Esophagus squamous epithelium (tissue), 5 donors: ENCODE data around the gene DUSP8. TPM values are rescaled to one million over a fixed set of nuclear protein-coding genes. Genes with fewer than 3 reads are reported as not detected.

Experiments
- DNase-seq: peaks from one replicate; lab custom pipeline; 2025; lab: John Stamatoyannopoulos, UW
- H3K27ac ChIP-seq, 4 donors: fragments of 200-600 bp; sonication (generic); one replicate each; pipeline ENCODE4 v1.5.1; 2016 to 2019; ENCODE audit warnings: mild to moderate bottlenecking in 1 of 4
- H3K27me3 ChIP-seq, 4 donors: fragments of 200-600 bp; sonication (generic); 1 replicate in 3 of 4; 2 replicates in 1 of 4; pipeline versions ENCODE4 v1.5.1 to v1.6.0; 2017 to 2021; ENCODE audit warnings: antibody characterized with exemption in 1 of 4
- H3K36me3 ChIP-seq, 3 donors: fragments of 200-600 bp; sonication (generic); one replicate each; pipeline ENCODE4 v1.5.1; 2016 to 2019
- H3K4me1 ChIP-seq, 3 donors: fragments of 200-600 bp; sonication (generic); one replicate each; pipeline ENCODE4 v1.5.1; 2017 to 2019
- H3K4me3 ChIP-seq, 4 donors: fragments of 200-600 bp; sonication (generic); 1 replicate in 3 of 4; 2 replicates in 1 of 4; pipeline ENCODE4 v1.5.1; 2016 to 2019; ENCODE audit warnings: mild to moderate bottlenecking in 2 of 4, moderate library complexity in 1 of 4
- H3K9me3 ChIP-seq, 3 donors: fragments of 200-600 bp; sonication (generic); one replicate each; pipeline ENCODE4 v1.5.1; 2016 to 2019
- POLR2A ChIP-seq, 4 donors: fragments of 450-650 bp; IDR thresholded peaks; one replicate each; pipeline ENCODE4 v1.6.1; 2017; ENCODE audit warnings: antibody characterized with exemption in 4 of 4, mild to moderate bottlenecking in 4 of 4, moderate library complexity in 3 of 4
- WGBS, 2 donors: methylation state at CpG; one replicate each; pipeline ENCODE4 v1.1.5; 2018; 5-methylcytosine and 5-hydroxymethylcytosine counted together
- intact Hi-C: fragments of 100-400 bp; cut with DNase I; formaldehyde crosslinking; loops from one replicate; pipeline ENCODE4 v1.15.0; 2022
- total RNA-seq, 4 donors: library from RNA; depleted of rRNA; stranded (reverse); fragments of >200 nt; gene quantifications; one replicate each; pipeline ENCODE4 v1.1.0, GENCODE V29; 2016
- TF ChIP-seq, protein P1 (sequence below), 6 experiments: fragments of 450-650 bp in 4 of 6; fragments of 200-600 bp in 2 of 6; sonication (generic) in 2 of 6; IDR thresholded peaks; one replicate each; pipeline ENCODE4 v1.5.1; 2016 to 2019; ENCODE audit warnings: antibody characterized with exemption in 6 of 6, mild to moderate bottlenecking in 4 of 6, moderate library complexity in 4 of 6
- donor health status: DM: yes; HTN: yes; CAD: no.

Gene DUSP8
- total RNA-seq, 4 donors from 2014 or later, result 0.12 to 1.3 (median 0.64) TPM

DNA sequence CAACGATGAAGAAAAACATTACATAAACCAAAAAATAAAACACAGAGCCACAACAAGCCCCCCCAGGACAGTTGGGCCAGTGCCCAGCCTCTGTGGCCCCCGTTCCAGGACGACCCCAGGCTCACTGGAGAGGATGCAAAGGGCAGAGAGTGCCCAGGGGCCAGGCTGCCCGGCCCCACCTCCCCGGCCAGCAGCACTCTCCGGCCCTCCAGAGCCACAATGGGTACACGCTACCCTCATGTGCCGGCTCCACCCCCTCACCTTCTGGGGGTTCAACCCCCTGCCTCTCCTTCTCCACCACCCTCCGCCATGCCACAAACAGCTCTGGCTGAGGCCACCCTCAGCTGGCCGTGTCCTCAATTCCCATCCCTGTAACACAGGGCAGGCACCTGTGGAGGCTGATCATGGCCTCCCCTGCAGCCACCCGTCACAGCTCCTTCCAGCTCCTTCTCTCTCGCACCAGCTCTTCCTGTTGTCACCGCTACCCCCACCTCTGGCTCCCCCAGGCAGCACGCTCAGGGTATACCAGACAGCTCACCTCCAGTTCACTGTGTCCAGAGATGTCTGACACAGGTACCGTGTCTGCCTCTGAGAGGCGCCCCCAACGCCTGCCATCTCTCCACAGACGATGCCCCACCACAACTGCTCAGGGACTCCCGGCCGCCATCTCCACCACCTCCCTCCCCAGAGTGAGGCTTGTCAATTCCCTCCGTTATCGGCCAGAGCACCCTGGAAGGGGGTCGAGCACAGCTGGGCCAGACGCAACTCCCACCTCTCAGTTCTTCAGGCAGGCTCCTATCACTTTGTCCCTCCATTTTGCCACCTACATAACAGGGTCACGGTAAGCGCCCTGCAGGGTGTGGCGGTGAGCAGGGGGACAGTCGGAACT, 54.7 kb downstream of the DUSP8 start:
- no peak for DNase-seq
- H3K27me3 ChIP-seq, result no peaks in the 10 kb centered on the region
- intact Hi-C loops, result loop anchor here (10.0 kb wide), 1 partner anchor 313 kb away; no protein-coding TSS in a partner anchor
- H3K4me1 ChIP-seq, result peaks cover 20 to 94% (median 39%) of the 10 kb centered on the region in 3 donors
- H3K27ac ChIP-seq, result no peak overlapping the region
- TF ChIP-seq, protein P1, sequence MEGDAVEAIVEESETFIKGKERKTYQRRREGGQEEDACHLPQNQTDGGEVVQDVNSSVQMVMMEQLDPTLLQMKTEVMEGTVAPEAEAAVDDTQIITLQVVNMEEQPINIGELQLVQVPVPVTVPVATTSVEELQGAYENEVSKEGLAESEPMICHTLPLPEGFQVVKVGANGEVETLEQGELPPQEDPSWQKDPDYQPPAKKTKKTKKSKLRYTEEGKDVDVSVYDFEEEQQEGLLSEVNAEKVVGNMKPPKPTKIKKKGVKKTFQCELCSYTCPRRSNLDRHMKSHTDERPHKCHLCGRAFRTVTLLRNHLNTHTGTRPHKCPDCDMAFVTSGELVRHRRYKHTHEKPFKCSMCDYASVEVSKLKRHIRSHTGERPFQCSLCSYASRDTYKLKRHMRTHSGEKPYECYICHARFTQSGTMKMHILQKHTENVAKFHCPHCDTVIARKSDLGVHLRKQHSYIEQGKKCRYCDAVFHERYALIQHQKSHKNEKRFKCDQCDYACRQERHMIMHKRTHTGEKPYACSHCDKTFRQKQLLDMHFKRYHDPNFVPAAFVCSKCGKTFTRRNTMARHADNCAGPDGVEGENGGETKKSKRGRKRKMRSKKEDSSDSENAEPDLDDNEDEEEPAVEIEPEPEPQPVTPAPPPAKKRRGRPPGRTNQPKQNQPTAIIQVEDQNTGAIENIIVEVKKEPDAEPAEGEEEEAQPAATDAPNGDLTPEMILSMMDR (IDR thresholded peaks at IDR 0.05), result no peak
- TF ChIP-seq POLR2A (IDR thresholded peaks at IDR 0.05), result no peak
- H3K4me3 ChIP-seq, result no peak overlapping the region
- H3K36me3 ChIP-seq, result peaks cover 0 to 5% (median 0%) of the 10 kb centered on the region in 3 donors
- no peaks in the 10 kb centered on the region for H3K9me3 ChIP-seq
- 88% methylated on average over 17 to 20 of the region's 28 CpGs for WGBS, 2 donors

DNA sequence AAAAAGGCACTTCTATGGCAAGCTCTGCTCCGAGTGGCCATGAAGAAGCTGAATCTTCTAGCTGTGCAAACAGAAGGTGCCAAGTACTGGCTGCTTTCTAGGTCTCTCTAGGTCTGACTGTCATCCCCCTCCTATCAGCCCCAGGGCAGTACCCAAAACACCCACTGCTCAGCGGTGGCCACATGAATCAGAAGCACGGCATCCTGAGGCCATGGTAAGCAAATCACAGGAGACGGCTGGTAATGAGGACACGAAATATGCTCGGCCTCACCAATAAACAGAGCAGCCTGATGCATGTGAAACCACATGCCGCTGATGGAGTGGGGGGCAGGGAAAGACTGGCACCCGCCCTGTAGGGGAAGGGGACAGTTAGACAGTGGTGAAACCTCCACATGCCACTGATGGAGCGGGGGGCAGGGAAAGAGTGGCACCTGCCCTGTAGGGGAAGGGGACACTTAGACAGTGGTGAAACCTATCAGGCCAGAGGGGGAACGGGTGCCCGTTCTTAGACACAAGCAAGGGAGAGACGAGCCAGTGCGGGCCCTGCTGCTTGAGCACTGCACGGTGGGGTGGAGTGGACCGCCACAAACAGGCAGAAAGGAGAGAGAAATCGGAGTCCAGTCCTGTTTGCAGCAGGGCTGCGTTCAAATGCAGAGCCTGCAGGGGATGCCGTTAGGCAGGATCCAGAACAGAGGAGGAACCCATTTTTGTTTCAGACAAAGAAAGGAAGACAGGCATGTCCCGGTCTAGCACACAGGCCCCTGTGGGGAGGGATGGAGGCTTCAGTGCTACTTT, 55.6 kb downstream of the DUSP8 start:
- TF ChIP-seq, protein P1 (IDR thresholded peaks at IDR 0.05), result no peak
- no peak for TF ChIP-seq POLR2A (IDR thresholded peaks at IDR 0.05)
- Histone ChIP-seq H3K36me3 (peaks cover 0 to 9% (median 0%) of the 10 kb centered on the region in 3 donors), H3K9me3 (no peaks in the 10 kb centered on the region), H3K4me1 (peaks cover 20 to 89% (median 34%) of the 10 kb centered on the region in 3 donors), H3K4me3 (no peak overlapping the region), H3K27ac (no peak overlapping the region), H3K27me3 (no peaks in the 10 kb centered on the region)
- 72 to 75% methylated on average over 18 to 19 of the region's 19 CpGs for WGBS, 2 donors
- DNase-seq, result no peak
- intact Hi-C loops, result loop anchor here (10.0 kb wide), 1 partner anchor 312 kb away; no protein-coding TSS in a partner anchor

DNA sequence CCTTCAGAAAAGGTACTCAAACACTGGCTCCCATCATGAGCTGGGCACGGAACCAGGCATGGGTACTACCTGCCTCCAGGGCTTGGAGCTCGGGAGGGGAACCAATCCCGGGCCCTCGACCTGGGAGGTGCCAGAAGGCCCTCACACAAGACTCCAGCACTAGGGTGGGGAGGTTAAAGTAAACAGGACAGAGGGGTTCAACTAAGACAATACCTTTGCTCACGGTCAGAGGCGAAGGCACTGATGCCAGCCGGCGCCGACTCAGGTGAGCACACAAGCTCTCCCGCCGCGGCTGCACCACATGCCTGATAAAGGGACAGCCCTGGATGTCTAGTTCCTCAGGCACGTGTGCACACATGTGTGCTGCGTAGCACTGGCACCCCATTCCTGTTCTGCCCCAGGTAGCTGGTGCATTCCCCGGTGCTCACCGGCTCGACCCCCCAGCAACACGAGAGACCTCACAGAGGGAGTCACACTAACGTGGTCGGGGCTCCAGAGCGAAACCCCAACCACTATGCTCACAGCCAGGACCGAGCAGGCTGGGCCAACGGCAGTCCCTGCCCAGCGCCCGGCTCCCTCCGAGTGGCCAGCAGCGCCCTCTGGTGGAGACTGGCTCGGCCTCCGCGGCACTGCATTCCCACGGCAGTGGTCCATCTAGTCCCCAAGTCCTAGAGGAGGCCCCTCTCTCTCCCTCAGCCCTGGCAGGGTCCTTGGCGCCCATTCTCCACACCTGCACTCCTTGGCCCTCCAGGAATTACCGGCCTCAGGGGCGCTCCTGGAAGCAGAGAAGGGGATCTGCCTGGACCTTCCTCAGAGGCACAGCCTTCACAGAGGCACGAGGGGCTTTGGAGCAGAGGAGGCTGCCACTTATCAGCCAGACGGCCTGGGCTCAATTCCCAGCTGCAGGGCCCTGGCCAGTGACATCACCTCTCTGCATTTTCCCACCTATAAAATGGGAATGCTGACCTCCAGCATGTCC, 56.7 kb downstream of the DUSP8 start:
- intact Hi-C loops, result loop anchor here (10.0 kb wide), 1 partner anchor 311 kb away; no protein-coding TSS in a partner anchor
- Histone ChIP-seq H3K27ac (no peak overlapping the region), H3K27me3 (no peaks in the 10 kb centered on the region), H3K9me3 (no peaks in the 10 kb centered on the region), H3K4me1 (peaks cover 20 to 84% (median 34%) of the 10 kb centered on the region in 3 donors), H3K4me3 (peak overlapping the region in 1 of 4 donors; percentile 37), H3K36me3 (peaks cover 0 to 14% (median 0%) of the 10 kb centered on the region in 3 donors)
- DNase-seq, result no peak
- TF ChIP-seq, protein P1 (IDR thresholded peaks at IDR 0.05), result peak; percentile 86 to 95 (median 90)
- no peak for TF ChIP-seq POLR2A (IDR thresholded peaks at IDR 0.05)
- 24 to 65% methylated on average over 6 to 16 of the region's 36 CpGs for WGBS, 2 donors

DNA sequence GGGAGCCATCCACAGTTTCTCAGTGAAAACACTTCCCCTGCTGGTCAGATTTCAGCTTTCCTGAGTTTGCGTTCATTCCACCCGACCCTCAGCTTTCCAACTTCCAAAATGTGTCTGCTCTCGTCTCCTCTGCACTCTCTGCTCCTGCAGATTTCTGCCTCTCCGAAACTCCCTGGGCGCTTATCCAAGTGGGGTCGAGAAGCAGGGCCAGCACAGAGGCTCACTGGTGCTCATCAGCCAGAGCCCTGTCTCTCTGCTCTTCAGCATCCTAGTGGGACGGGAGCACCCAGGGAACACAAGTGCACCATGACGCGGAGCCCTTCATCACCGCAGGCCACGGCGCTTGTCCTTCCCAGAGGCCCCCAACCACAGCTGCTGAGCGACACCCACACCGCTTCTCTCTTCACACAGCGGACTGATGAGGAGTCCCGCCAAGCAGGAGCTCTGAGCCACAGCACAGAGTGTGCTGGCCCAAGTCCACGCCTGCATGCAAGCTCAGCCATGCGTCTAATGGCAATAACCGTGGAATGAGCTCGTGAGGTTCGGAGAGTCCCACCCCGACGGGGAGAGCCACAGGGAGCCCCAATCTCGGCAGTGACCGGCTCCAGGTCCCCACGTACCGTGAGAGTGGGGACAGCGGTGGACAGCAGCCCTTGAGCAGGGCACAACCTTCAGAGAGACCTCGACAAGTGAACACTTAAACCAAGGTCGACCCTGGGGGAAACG, 57.6 kb downstream of the DUSP8 start:
- no peaks in the 10 kb centered on the region for H3K27me3 ChIP-seq
- H3K36me3 ChIP-seq, result peaks cover 0 to 14% (median 0%) of the 10 kb centered on the region in 3 donors
- intact Hi-C loops, result loop anchor here (10.0 kb wide), 1 partner anchor 310 kb away; no protein-coding TSS in a partner anchor
- DNase-seq, result no peak
- TF ChIP-seq, protein P1 (IDR thresholded peaks at IDR 0.05), result no peak
- no peak for TF ChIP-seq POLR2A (IDR thresholded peaks at IDR 0.05)
- no peak overlapping the region for H3K4me3 ChIP-seq
- no peak overlapping the region for H3K27ac ChIP-seq
- no peaks in the 10 kb centered on the region for H3K9me3 ChIP-seq
- H3K4me1 ChIP-seq, result peaks cover 20 to 85% (median 34%) of the 10 kb centered on the region in 3 donors
- 67 to 78% methylated on average over 11 to 15 of the region's 31 CpGs for WGBS, 2 donors
